GM18858 (cell line): ENCODE measurements around the gene IREB2.
"Not testable (repeated sequence)": the region's sequence is repeated elsewhere in the genome, so short reads cannot be mapped to it uniquely, and the experiment has no call there.

Experiments used
- ATAC-seq: cut with Tn5 transposase; IDR thresholded peaks from one replicate; pipeline ENCODE4 v1.9.1; 2021; ENCODE audit not compliant: unreplicated experiment

The IREB2 gene

GRCh38 chr15:78431955-78432354 is 6.1 kb upstream of the IREB2 start:
- ATAC-seq: no peak

GRCh38 chr15:78432664-78433063 is 5.4 kb upstream of the IREB2 start:
- ATAC-seq: no peak

GRCh38 chr15:78434134-78434533 is 3.9 kb upstream of the IREB2 start:
- no peak for ATAC-seq

- ATAC-seq: not testable (repeated sequence)
Observed at GRCh38 chr15:78434711-78435110, 3.3 kb upstream of the IREB2 start.

- ATAC-seq: peak; percentile 6
Observed at GRCh38 chr15:78437107-78437761, 782 bp upstream of the IREB2 start.

GRCh38 chr15:78438619-78439285 is 736 bp downstream of the IREB2 start:
- ATAC-seq: no peak

GRCh38 chr15:78440375-78441373 is 2.7 kb downstream of the IREB2 start:
- no peak for ATAC-seq

GRCh38 chr15:78444255-78444654 is 6.2 kb downstream of the IREB2 start:
- ATAC-seq: no peak

- ATAC-seq: no peak
Observed at GRCh38 chr15:78445875-78446274, 7.9 kb downstream of the IREB2 start.

GRCh38 chr15:78446551-78446950 is 8.5 kb downstream of the IREB2 start:
- ATAC-seq: no peak

GRCh38 chr15:78448441-78449219 is 10.6 kb downstream of the IREB2 start:
- ATAC-seq: no peak

- ATAC-seq: no peak
Observed at GRCh38 chr15:78449220-78449999, 11.4 kb downstream of the IREB2 start.

GRCh38 chr15:78450285-78450858 is 12.4 kb downstream of the IREB2 start:
- no peak for ATAC-seq

GRCh38 chr15:78452485-78452884 is 14.5 kb downstream of the IREB2 start:
- no peak for ATAC-seq

- ATAC-seq: no peak
Observed at GRCh38 chr15:78453447-78453846, 15.4 kb downstream of the IREB2 start.

GRCh38 chr15:78454992-78455391 is 17.0 kb downstream of the IREB2 start:
- no peak for ATAC-seq

GRCh38 chr15:78455749-78456148 is 17.7 kb downstream of the IREB2 start:
- ATAC-seq: no peak

GRCh38 chr15:78456426-78456825 is 18.4 kb downstream of the IREB2 start:
- ATAC-seq: no peak

- ATAC-seq: no peak
Observed at GRCh38 chr15:78457101-78457500, 19.1 kb downstream of the IREB2 start.

GRCh38 chr15:78460737-78461136 is 22.7 kb downstream of the IREB2 start:
- ATAC-seq: no peak
